Mesothelial cell of epicardium (in vitro differentiated cells): ENCODE measurements around the gene ACCSL. TPM values are rescaled to one million over a fixed set of nuclear protein-coding genes. Genes with fewer than 3 reads are reported as not detected.

Source experiments
- DNase-seq, 2 experiments: peaks; one replicate each; pipeline ENCODE4 v3.0.0; 2021; ENCODE audit warnings: low spot score in 2 of 2; ENCODE audit not compliant: unreplicated experiment in 2 of 2
- H3K27ac Mint-ChIP-seq: 2 replicates; pipeline ENCODE4 v1.8.0; 2021; ENCODE audit warnings: mixed read lengths
- H3K27me3 Mint-ChIP-seq: 2 replicates; pipeline ENCODE4 v1.8.0; 2021; ENCODE audit warnings: low read depth, mixed read lengths
- H3K36me3 Mint-ChIP-seq: 2 replicates; pipeline ENCODE4 v1.8.0; 2021; ENCODE audit warnings: mixed read lengths
- H3K4me1 Mint-ChIP-seq: 2 replicates; pipeline ENCODE4 v1.8.0; 2021; ENCODE audit warnings: mixed read lengths
- H3K4me3 Mint-ChIP-seq: 2 replicates; pipeline ENCODE4 v1.8.0; 2021; ENCODE audit warnings: mild to moderate bottlenecking, moderate library complexity, mixed read lengths
- H3K9me3 Mint-ChIP-seq: 2 replicates; pipeline ENCODE4 v1.8.0; 2021; ENCODE audit warnings: mixed read lengths
- CTCF ChIP-seq: fragments of 200-600 bp; sonication (generic); IDR thresholded peaks from one replicate; pipeline ENCODE4 v1.5.0; 2021; ENCODE audit warnings: antibody characterized with exemption; ENCODE audit not compliant: unreplicated experiment
- total RNA-seq: library from RNA; stranded (reverse); gene quantifications from 3 replicates; pipeline ENCODE4 v1.2.1, GENCODE V29; 2021

ACCSL gene
- total RNA-seq, 1 donor from 2014 or later: not detected

- H3K4me3 Mint-ChIP-seq: no peak overlapping the region
- H3K9me3 Mint-ChIP-seq: peaks cover 14% of the 10 kb centered on the region
Observed at GRCh38 chr11:44029977-44030911, 17.5 kb upstream of the ACCSL start.

GRCh38 chr11:44030996-44031395 is 16.8 kb upstream of the ACCSL start:
- H3K4me1 Mint-ChIP-seq: peaks cover 10% of the 10 kb centered on the region

More at GRCh38 chr11:44029977-44030911, 17.5 kb upstream of the ACCSL start:
- H3K36me3 Mint-ChIP-seq: no peaks in the 10 kb centered on the region
- H3K4me1 Mint-ChIP-seq: peaks cover 10% of the 10 kb centered on the region
- H3K27ac Mint-ChIP-seq: peak overlapping the region; percentile 91
- DNase-seq: peak in 1 of 2 experiments; percentile 38
- no peak for TF ChIP-seq CTCF
- H3K27me3 Mint-ChIP-seq: peaks cover 13% of the 10 kb centered on the region

GRCh38 chr11:44031549-44031948 is 16.2 kb upstream of the ACCSL start:
- Mint-ChIP-seq H3K27me3 (peaks cover 13% of the 10 kb centered on the region), H3K27ac (peak overlapping the region; percentile 91), H3K36me3 (no peaks in the 10 kb centered on the region), H3K4me1 (peaks cover 10% of the 10 kb centered on the region), H3K9me3 (peaks cover 4% of the 10 kb centered on the region), H3K4me3 (no peak overlapping the region)
- DNase-seq: peak in 1 of 2 experiments; percentile 14
- TF ChIP-seq CTCF: no peak

More at GRCh38 chr11:44030996-44031395, 16.8 kb upstream of the ACCSL start:
- Mint-ChIP-seq H3K4me3 (no peak overlapping the region), H3K9me3 (peaks cover 9% of the 10 kb centered on the region), H3K27ac (peak overlapping the region; percentile 91), H3K36me3 (no peaks in the 10 kb centered on the region), H3K27me3 (peaks cover 13% of the 10 kb centered on the region)
- no peak for DNase-seq
- no peak for TF ChIP-seq CTCF

GRCh38 chr11:44032299-44033085 is 15.3 kb upstream of the ACCSL start:
- peak in 1 of 2 experiments; percentile 32 for DNase-seq
- TF ChIP-seq CTCF: no peak
- no peak overlapping the region for H3K27ac Mint-ChIP-seq
- no peak overlapping the region for H3K4me3 Mint-ChIP-seq
- peaks cover 13% of the 10 kb centered on the region for H3K27me3 Mint-ChIP-seq
- H3K9me3 Mint-ChIP-seq: no peaks in the 10 kb centered on the region
- no peaks in the 10 kb centered on the region for H3K36me3 Mint-ChIP-seq
- peaks cover 10% of the 10 kb centered on the region for H3K4me1 Mint-ChIP-seq

GRCh38 chr11:44033411-44033850 is 14.3 kb upstream of the ACCSL start:
- H3K4me3 Mint-ChIP-seq: no peak overlapping the region
- no peak overlapping the region for H3K27ac Mint-ChIP-seq
- TF ChIP-seq CTCF: no peak
- H3K36me3 Mint-ChIP-seq: no peaks in the 10 kb centered on the region
- peaks cover 19% of the 10 kb centered on the region for H3K27me3 Mint-ChIP-seq
- peaks cover 10% of the 10 kb centered on the region for H3K4me1 Mint-ChIP-seq
- no peaks in the 10 kb centered on the region for H3K9me3 Mint-ChIP-seq
- DNase-seq: peak in 1 of 2 experiments; percentile 26
